Jurkat, Clone E6-1 (cell line): Measurements from ENCODE around the gene ERGIC1.
"Not testable (repeated sequence)": the region's sequence is repeated elsewhere in the genome, so short reads cannot be mapped to it uniquely, and the experiment has no call there.

Source experiments
- DNase-seq: peaks from one replicate; pipeline ENCODE4 v3.0.0-alpha.2; 2011; ENCODE audit warnings: low read depth, low spot score
- H3K4me3 ChIP-seq: 2 replicates; pipeline ENCODE4 v1.5.1; 2011; ENCODE audit warnings: mild to moderate bottlenecking, low read length, control low read depth, moderate library complexity

ERGIC1 gene

GRCh38 chr5:172891716-172892421, 57.8 kb downstream of the ERGIC1 start:
- DNase-seq, result no peak

GRCh38 chr5:172892713-172893112, 58.7 kb downstream of the ERGIC1 start:
- no peak for DNase-seq
- no peak overlapping the region for H3K4me3 ChIP-seq

More at GRCh38 chr5:172891716-172892421, 57.8 kb downstream of the ERGIC1 start:
- H3K4me3 ChIP-seq, result no peak overlapping the region

GRCh38 chr5:172894767-172895388, 60.8 kb downstream of the ERGIC1 start:
- DNase-seq, result no peak
- H3K4me3 ChIP-seq, result no peak overlapping the region

- no peak for DNase-seq
- H3K4me3 ChIP-seq, result no peak overlapping the region
Measured at GRCh38 chr5:172895549-172895948, 61.5 kb downstream of the ERGIC1 start.

GRCh38 chr5:172896465-172896864, 62.4 kb downstream of the ERGIC1 start:
- DNase-seq, result no peak
- no peak overlapping the region for H3K4me3 ChIP-seq

- not testable (repeated sequence) for H3K4me3 ChIP-seq
Measured at GRCh38 chr5:172897067-172897466, 63.0 kb downstream of the ERGIC1 start.

GRCh38 chr5:172897481-172898217, 63.6 kb downstream of the ERGIC1 start:
- DNase-seq, result no peak
- H3K4me3 ChIP-seq, result no peak overlapping the region

More at GRCh38 chr5:172897067-172897466, 63.0 kb downstream of the ERGIC1 start:
- DNase-seq, result not testable (repeated sequence)

GRCh38 chr5:172898218-172898842, 64.3 kb downstream of the ERGIC1 start:
- no peak overlapping the region for H3K4me3 ChIP-seq
- DNase-seq, result no peak

GRCh38 chr5:172898843-172899369, 64.9 kb downstream of the ERGIC1 start:
- no peak overlapping the region for H3K4me3 ChIP-seq
- DNase-seq, result no peak

- H3K4me3 ChIP-seq, result no peak overlapping the region
- DNase-seq, result no peak
Measured at GRCh38 chr5:172899436-172899835, 65.4 kb downstream of the ERGIC1 start.

- no peak overlapping the region for H3K4me3 ChIP-seq
- no peak for DNase-seq
Measured at GRCh38 chr5:172901012-172901780, 67.1 kb downstream of the ERGIC1 start.

- DNase-seq, result no peak
- H3K4me3 ChIP-seq, result no peak overlapping the region
Measured at GRCh38 chr5:172901788-172902496, 67.9 kb downstream of the ERGIC1 start.

- no peak for DNase-seq
- H3K4me3 ChIP-seq, result no peak overlapping the region
Measured at GRCh38 chr5:172902497-172903472, 68.7 kb downstream of the ERGIC1 start.

- no peak overlapping the region for H3K4me3 ChIP-seq
- DNase-seq, result no peak
Measured at GRCh38 chr5:172903790-172904189, 69.7 kb downstream of the ERGIC1 start.

- H3K4me3 ChIP-seq, result no peak overlapping the region
- no peak for DNase-seq
Measured at GRCh38 chr5:172904312-172904642, 70.2 kb downstream of the ERGIC1 start.

- no peak for DNase-seq
- no peak overlapping the region for H3K4me3 ChIP-seq
Measured at GRCh38 chr5:172904643-172905345, 70.7 kb downstream of the ERGIC1 start.
